GM19239 (cell line): Measurements from ENCODE around the gene TRAF2.

Experiments
- DNase-seq: peaks from one replicate; pipeline ENCODE4 v3.0.0; 2011; ENCODE audit warnings: low spot score; ENCODE audit not compliant: insufficient read length
- FAIRE-seq: peaks from 2 replicates; lab custom pipeline; 2011; peaks lifted over from hg19 to GRCh38; lab: Jason Lieb, UNC

The TRAF2 gene

GRCh38 chr9:136944519-136945332, 58.4 kb downstream of the TRAF2 start, which contains the start of the genes C8G and FBXW5:
TSS of gene C8G (plus strand) at chr9:136945243. CDS start at chr9:136945321, 78 bp downstream.
TSS of gene FBXW5 (minus strand) at chr9:136944738. CDS start at chr9:136944083, 655 bp downstream.
- peak; percentile 91 for FAIRE-seq
- DNase-seq, result peak; percentile 99

- DNase-seq (no peak), FAIRE-seq (no peak)
Measured at GRCh38 chr9:136945333-136946227, 59.3 kb downstream of the TRAF2 start.

DNA sequence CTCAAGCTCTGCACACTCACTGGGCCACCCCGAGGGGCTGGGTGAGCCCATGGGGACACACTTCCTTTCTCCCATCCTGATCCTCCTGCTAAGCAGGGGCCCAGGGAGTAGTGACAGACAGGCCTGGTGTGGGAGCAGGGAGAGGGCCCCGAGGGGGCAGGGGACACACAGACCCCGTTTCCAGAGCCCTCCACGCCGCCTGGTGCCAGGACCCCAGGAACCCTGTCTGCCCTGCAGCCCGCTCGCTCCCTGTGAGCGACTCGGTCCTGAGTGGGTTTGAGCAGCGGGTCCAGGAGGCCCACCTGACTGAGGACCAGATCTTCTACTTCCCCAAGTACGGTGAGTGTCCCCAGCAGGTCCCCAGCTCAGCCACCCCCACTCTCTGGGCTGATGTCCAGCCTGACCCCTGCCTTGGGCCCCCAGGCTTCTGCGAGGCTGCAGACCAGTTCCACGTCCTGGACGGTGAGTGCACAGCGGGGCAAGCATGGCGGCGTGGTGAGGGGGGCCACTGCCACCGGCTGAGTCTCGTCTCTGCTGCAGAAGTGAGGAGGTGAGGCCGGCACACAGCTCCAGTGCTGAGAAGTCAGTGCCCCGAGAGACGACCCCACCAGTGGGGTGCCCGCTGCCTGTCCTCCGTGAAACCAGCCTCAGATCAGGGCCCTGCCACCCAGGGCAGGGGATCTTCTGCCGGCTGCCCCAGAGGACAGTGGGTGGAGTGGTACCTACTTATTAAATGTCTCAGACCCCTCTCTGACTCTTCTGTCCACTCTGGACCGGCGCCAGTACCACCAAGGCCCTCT, 60.1 kb downstream of the TRAF2 start:
- DNase-seq, result no peak
- FAIRE-seq, result no peak

GRCh38 chr9:136947028-136947891, 60.9 kb downstream of the TRAF2 start:
- DNase-seq (no peak), FAIRE-seq (no peak)

DNA sequence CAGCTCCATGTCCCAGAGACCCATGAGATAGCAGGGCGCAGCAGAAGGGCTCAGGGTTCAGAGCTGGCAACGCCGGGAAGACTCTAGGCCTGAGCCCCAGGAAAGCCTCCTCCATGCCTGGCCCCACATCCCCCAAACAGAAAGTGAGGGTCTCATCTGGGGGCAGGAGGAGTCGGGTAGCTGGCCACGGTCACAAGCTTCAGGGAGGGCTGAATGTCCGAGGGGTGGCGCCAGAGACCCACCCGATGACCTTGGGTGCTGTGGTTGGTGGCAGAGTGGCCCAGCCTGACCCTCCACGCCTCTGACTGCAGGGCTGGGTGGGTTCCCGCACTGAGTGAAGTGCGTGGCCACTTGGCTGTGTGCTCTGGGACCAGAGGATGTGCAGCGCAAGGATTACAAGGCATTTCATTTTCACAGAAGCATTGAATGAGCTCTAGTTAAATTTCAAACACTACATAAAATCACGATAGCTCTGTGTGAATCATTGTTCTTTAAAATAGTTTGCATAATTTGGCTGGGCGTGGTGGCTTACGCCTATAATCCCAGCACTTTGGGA, 61.7 kb downstream of the TRAF2 start:
- FAIRE-seq (peak; percentile 73), DNase-seq (no peak)

DNA sequence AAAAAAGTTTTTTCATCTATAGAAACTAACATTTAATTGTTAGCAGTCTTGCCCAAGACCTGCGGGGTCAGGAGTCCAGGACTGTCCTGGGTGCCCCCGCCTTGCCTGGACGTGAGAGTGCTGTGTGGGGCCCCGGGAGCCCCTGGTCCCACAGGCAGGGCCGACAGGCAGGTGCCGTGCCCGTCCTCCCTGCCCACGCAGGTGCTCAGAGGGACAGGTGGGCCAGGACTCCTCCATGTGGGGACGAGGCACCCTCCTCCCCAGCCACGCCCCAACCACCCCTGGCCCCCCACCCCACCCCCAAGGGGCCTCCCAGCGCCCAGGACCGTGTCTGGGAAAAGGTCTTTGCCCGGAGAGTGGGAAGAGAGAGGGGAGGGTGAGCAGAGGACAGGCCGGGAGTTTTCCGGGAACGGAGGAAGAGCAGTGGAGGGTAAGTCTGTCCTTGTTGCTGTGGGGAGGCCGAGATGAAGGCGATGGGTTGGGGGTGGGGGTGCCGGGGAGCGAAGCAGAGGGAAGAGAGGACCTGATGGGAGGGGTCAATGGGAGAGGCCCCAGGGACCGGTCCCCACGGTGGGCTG, 63.0 kb downstream of the TRAF2 start:
- no peak for FAIRE-seq
- DNase-seq, result no peak

GRCh38 chr9:136949817-136950655, 63.7 kb downstream of the TRAF2 start:
- FAIRE-seq (peak; percentile 97), DNase-seq (peak; percentile 100)

DNA sequence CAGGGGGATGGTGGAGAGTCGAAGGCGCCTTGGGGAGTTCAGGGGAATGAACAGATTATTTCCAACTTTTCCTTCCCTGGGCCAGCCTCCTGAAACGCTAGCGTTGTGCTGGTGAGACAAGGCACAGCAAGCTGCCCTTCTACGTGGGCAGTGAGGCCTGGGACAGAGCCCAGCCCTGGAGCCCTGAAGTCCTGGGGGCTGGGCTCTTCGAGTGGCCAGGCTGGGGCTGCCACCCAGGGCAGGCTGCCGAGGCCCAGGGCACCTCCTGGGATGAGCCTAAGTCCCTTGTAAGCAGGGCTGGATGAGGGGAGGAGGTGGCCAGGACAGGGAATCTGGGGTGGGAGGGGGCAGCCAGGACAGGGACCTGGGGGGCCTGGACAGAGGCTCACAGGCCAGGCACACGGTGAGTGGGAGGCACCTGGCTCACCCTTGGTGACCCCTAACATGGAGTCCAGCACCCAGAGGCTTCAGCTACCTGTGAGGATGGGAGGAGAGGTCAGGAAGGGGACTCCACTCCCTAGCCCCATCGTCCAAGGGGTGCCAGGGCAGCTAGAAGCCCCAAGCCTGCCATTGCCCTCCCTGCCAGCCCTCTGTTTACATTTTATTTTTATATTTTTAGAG, 64.5 kb downstream of the TRAF2 start:
- DNase-seq, result no peak
- FAIRE-seq, result no peak

GRCh38 chr9:136951541-136952320, 65.4 kb downstream of the TRAF2 start, which contains the start of gene LCN12:
TSS of gene LCN12 (plus strand) at chr9:136952273. CDS start at chr9:136952328, 55 bp downstream.
- no peak for DNase-seq
- no peak for FAIRE-seq

DNA sequence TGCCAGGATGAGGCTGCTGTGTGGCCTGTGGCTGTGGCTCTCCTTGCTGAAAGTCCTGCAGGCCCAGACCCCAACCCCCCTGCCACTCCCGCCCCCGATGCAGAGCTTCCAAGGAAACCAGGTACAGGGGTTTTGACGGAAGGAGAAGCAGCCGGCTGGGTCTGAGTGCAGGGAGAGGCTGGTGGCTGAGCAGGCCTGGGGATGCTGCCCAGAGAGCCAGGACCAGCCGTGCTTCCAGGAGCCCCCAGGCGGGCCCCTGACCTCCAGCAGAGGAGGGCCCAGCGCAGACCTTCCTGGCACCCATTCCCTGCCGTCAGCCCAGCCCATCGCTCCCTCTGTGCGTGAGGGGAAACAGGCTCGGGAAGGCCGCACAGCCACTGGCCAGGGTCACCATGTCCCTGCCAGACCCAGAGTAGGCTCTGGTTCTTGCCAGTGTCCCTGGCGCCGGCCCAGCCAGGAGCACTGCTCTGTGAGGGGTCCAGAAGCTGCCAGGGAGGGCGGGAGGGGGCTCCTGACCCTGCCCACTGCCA, 66.1 kb downstream of the TRAF2 start:
- no peak for FAIRE-seq

DNA sequence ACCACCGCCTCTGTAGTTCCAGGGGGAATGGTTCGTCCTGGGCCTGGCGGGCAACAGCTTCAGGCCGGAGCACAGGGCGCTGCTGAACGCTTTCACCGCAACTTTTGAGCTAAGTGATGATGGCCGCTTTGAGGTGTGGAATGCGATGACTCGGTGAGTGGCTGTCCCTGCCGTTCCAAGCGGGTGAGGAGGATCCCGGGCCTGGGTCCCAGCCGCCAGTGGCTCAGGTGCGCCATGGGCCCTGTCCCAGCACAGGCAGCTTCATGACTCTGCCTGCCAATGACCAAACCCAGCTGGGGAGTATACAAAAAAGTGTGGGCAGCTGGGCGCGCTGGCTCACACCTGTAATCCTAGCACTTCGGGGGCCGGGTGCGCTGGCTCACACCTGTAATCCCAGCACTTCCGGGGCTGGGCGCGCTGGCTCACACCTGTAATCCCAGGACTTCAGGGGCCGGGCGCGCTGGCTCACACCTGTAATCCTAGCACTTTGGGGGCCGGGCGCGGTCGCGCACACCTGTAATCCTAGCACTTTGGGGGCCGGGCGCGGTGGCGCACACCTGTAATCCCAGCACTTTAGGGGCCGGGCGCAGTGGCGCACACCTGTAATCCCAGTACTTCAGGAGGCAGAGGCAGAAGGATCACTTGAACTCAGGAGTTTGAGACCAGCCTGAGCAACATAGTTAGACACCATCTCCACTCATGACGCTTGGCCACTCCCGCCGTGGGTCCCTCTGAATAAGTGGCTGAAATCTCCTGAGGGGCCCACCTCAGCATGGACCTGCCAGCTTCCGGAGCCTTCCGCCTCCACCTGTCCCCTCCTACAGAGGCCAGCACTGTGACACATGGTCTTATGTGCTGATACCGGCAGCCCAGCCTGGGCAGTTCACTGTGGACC, 66.8 kb downstream of the TRAF2 start:
- FAIRE-seq, result no peak
- no peak for DNase-seq

More for the DNA sequence above, 66.1 kb downstream of the TRAF2 start:
- no peak for DNase-seq

DNA sequence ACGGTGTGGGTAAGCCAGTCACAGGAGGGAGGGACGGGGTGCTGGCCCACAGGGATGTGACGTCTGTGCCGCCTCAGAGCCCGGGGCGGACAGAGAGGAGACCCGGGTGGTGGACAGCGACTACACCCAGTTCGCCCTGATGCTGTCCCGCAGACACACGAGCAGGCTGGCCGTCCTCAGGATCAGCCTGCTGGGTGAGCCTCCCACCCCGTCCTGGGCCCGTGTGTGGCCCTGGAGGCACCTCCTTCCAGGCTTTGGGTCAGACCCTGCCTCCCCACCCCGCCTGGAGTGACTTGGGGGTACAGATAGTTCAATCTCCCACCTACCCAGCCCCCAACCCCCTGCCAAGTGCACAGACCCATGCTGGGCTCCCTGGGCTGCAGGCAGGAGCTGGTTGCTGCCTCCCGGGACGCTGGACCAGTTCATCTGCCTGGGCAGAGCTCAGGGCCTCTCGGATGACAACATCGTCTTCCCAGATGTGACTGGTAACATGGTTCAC, 67.5 kb downstream of the TRAF2 start:
- DNase-seq, result no peak

DNA sequence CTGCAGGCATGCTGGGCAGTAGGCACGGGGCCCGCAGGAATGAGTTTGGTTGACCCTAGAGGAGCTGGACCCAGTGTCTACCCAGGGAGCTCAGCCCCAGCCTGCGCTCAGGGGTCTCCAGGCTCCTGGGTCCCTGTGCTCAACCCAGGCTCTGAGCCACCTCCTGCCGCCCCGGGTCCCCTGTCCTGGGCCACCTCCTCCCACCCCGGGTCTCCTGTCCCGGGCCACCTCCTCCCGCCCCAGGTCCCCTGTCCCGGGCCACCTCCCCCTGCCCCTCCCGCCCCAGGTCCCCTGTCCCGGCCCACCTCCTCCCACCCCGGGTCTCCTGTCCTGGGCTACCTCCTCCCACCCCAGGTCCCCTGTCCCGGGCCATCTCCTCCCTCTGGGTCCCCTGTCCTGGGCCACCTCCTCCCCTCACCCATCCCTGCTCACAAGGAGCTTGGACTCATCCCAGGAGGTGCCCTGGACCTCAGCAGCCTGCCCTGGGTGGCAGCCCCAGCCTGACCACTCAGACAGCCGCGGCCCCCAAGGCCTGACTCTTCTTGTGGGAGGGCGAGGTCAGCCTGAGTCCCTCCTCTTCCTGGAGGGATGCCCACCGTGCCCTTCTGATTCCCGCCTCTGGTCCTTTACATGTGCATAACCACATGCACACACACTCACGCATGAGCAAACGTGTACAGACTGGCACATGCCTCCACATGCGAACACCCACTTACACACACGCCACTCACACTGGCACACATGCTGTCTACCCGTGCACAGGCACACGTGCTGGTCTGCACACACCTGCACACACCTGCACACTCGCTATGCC, 68.2 kb downstream of the TRAF2 start:
- no peak for DNase-seq
- no peak for FAIRE-seq

More for the DNA sequence above, 67.5 kb downstream of the TRAF2 start:
- FAIRE-seq, result no peak
